Prostate gland (tissue), 2 donors: ENCODE measurements around the gene TF.

Experiments used
- CTCF ChIP-seq, 4 experiments: fragments of 200-600 bp in 2 of 4; fragments of 450-650 bp in 2 of 4; sonication (generic) in 2 of 4; IDR thresholded peaks; 1 replicate in 3 of 4; 2 replicates in 1 of 4; pipeline ENCODE4 v1.5.1; 2016 to 2019; ENCODE audit warnings: antibody characterized with exemption in 4 of 4, mild to moderate bottlenecking in 2 of 4, moderate library complexity in 2 of 4
- POLR2A ChIP-seq: fragments of 450-650 bp; IDR thresholded peaks from one replicate; pipeline ENCODE4 v1.6.1; 2016; ENCODE audit warnings: antibody characterized with exemption, mild to moderate bottlenecking
- POLR2AphosphoS5 ChIP-seq: sonication (generic); formaldehyde crosslinking; IDR thresholded peaks from one replicate; pipeline ENCODE4 v1.6.1; 2017; ENCODE audit warnings: antibody characterized with exemption

DNA sequence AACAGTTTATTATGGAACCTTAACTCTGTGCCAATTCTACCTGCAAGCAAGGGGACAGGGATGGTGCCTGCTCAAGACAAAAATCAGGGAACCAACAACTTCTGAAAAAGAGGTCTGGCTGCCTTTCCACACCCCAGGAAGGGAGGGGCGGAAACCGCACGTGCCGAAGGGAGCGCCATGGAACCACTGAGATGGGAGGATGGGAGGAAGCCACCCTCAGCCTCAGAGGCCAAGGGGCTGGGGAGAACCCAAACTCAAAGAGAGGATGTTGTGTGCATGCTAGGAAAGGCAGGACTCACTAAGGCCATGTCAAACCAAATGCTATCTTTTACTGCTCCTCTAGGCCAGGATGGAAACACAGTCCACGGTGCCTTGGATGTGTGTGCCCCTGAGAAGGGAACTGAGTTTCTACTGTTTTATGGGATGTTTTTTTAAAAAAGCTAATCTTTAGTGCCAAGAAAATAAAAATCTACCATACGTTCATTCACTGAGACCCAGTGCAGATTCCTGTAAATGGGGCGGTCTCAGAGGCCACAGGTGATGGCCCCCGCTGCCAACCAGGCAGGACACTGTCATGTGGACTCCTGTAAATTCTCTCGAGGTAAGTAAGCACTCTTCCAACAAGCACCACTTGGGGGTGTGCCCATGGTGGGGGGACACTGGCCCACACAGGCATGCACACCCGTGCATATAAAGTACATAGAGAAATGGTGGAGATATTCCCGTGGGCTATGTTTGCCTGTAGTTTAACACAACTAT, 80.0 kb downstream of the TF start:
- TF ChIP-seq CTCF (IDR thresholded peaks at IDR 0.05) = no peak
- TF ChIP-seq POLR2AphosphoS5 = no peak
- TF ChIP-seq POLR2A = no peak
